K562 (cell line): ENCODE results near the gene RIMBP3C. TPM values are rescaled to one million over a fixed set of nuclear protein-coding genes. Genes with fewer than 3 reads are reported as not detected.

Experiments
- CHD2 ChIP-seq: IDR thresholded peaks from 2 replicates; pipeline ENCODE4 v1.6.1; 2011; ENCODE audit warnings: low read depth, low read length
- DNMT1 ChIP-seq: fragments of 450-650 bp; IDR thresholded peaks from 2 replicates; pipeline ENCODE4 v1.6.1; 2016; ENCODE audit warnings: antibody characterized with exemption, mild to moderate bottlenecking
- HDAC3 ChIP-seq: fragments of 450-650 bp; IDR thresholded peaks from 2 replicates; pipeline ENCODE4 v1.6.1; 2018; ENCODE audit warnings: borderline replicate concordance, mild to moderate bottlenecking, moderate library complexity; ENCODE audit not compliant: partially characterized antibody
- HNRNPUL1 ChIP-seq: fragments of 200-400 bp; formaldehyde crosslinking; IDR thresholded peaks from 2 replicates; pipeline ENCODE4 v1.6.1; 2017; ENCODE audit warnings: low read length
- KLF13 ChIP-seq: fragments of 450-650 bp; IDR thresholded peaks from 2 replicates; pipeline ENCODE4 v1.6.1; 2016; ENCODE audit warnings: missing genetic modification characterization, low read depth, mild to moderate bottlenecking, missing compliant biosample characterization, moderate library complexity, borderline replicate concordance
- NR4A1 ChIP-seq, 2 experiments: fragments of 250-450 bp in 1 of 2; fragments of 450-650 bp in 1 of 2; sonication (Bioruptor Pico) in 1 of 2; IDR thresholded peaks; 2 replicates each; pipeline versions ENCODE4 v1.4.0 to v1.6.1; 2016 to 2020; ENCODE audit warnings: mild to moderate bottlenecking in 2 of 2, missing compliant biosample characterization in 1 of 2, missing genetic modification characterization in 1 of 2, moderate library complexity in 1 of 2
- TAF15 ChIP-seq: fragments of 200-400 bp; formaldehyde crosslinking; IDR thresholded peaks from 2 replicates; pipeline ENCODE4 v1.6.1; 2017; ENCODE audit warnings: mild to moderate bottlenecking, low read depth, low read length, moderate library complexity
- THAP12 ChIP-seq: fragments of 250-450 bp; sonication (Bioruptor Pico); IDR thresholded peaks from 2 replicates; pipeline ENCODE4 v1.9.0; 2021; ENCODE audit warnings: mild to moderate bottlenecking, inconsistent platforms
- ZFX ChIP-seq: sonication (generic); formaldehyde crosslinking; IDR thresholded peaks from 2 replicates; pipeline ENCODE4 v1.8.0; 2022; ENCODE audit warnings: mild to moderate bottlenecking, missing genetic modification reagents, moderate library complexity
- ZNF639 ChIP-seq, 2 experiments: fragments of 200-800 bp in 1 of 2; sonication (Bioruptor generic) in 1 of 2; sonication (generic) in 1 of 2; formaldehyde crosslinking in 1 of 2; IDR thresholded peaks in 1 of 2; conservative IDR thresholded peaks in 1 of 2; 2 replicates each; pipeline versions ENCODE4 v1.5.0 to v1.6.1; 2016 to 2020; ENCODE audit warnings: missing compliant biosample characterization in 1 of 2, missing genetic modification characterization in 1 of 2, missing genetic modification reagents in 1 of 2
- ZZZ3 ChIP-seq: fragments of 450-650 bp; IDR thresholded peaks from 2 replicates; pipeline ENCODE4 v1.6.1; 2016; ENCODE audit warnings: antibody characterized with exemption, mild to moderate bottlenecking, moderate library complexity
- polyA plus RNA-seq, 8 experiments: library from polyadenylated mRNA; depleted of rRNA in 4 of 8; stranded (reverse) in 5 of 8; unstranded in 3 of 8; fragments of >200 nt; fragmentation: Nextera tagmentation in 2 of 8; fragmentation: Illumina TruSeq in 1 of 8; extraction: Ambion mirVana in 2 of 8; extraction: Trizol in 1 of 8; gene quantifications; 2 replicates each; pipeline versions ENCODE4 v1.2.1 to v1.2.3, GENCODE V29; 2011 to 2014; ENCODE audit warnings: inconsistent platforms in 1 of 8, missing spikeins in 1 of 8
- total RNA-seq, 7 experiments: library from RNA; depleted of rRNA in 6 of 7; stranded (reverse); fragments of >200 nt in 6 of 7; fragmentation: Illumina TruSeq in 2 of 7; extraction: Trizol in 2 of 7; gene quantifications; 2 replicates each; pipeline versions ENCODE4 v1.2.1 to v1.2.3, GENCODE V29; 2011 to 2021; ENCODE audit warnings: low replicate concordance in 1 of 7

Gene RIMBP3C
- total and polyA plus RNA-seq, 9 of the 15 experiments (the other 6 are each of a cell fraction or from before 2014, with no cell fraction given) = 0.09 to 0.98 (median 0.17) TPM; not detected in 2

GRCh38 chr22:21592422-21592821, 41.2 kb upstream of the RIMBP3C start (continued):
- peak; percentile 72; the same call in 1 of the 2 replicates for TF ChIP-seq THAP12 (CRISPR knock-in tag)
- TF ChIP-seq NR4A1 (CRISPR knock-in tag; IDR thresholded peaks at IDR 0.05) = 0 out of 2 replicates have a peak, but pooled peaks have one; percentile 83
- no peak for TF ChIP-seq NR4A1 (tag; IDR thresholded peaks at IDR 0.05)
- no peak for TF ChIP-seq ZZZ3
- TF ChIP-seq ZFX (CRISPR knock-in tag) = no peak
- 0 out of 2 replicates have a peak, but pooled peaks have one; percentile 3 for TF ChIP-seq CHD2
- no peak for TF ChIP-seq ZNF639 (CRISPR knock-in tag; conservative IDR thresholded peaks at IDR 0.05 in 1 of 2, IDR thresholded peaks at IDR 0.05 in 1 of 2)
- TF ChIP-seq HDAC3 = no peak
- TF ChIP-seq TAF15 = no peak
- 0 out of 2 replicates have a peak, but pooled peaks have one; percentile 44 for TF ChIP-seq KLF13 (tag)
- TF ChIP-seq HNRNPUL1 = 0 out of 2 replicates have a peak, but pooled peaks have one; percentile 45
- no peak for TF ChIP-seq DNMT1
- TF ChIP-seq, all 486 proteins: peak for 8
